GM18520 (cell line): ENCODE data around the gene STOML1.
"Not testable (repeated sequence)": the region's sequence is repeated elsewhere in the genome, so short reads cannot be mapped to it uniquely, and the experiment has no call there.

Source experiments
- ATAC-seq: cut with Tn5 transposase; IDR thresholded peaks from one replicate; pipeline ENCODE4 v1.9.1; 2021; ENCODE audit not compliant: unreplicated experiment

STOML1 gene

GRCh38 chr15:73965094-73965757 lies 26.9 kb downstream of the STOML1 start:
- no peak for ATAC-seq

GRCh38 chr15:73964736-73965093 lies 27.4 kb downstream of the STOML1 start:
- peak; percentile 44 for ATAC-seq

- no peak for ATAC-seq
These were observed 29.7 kb downstream of the STOML1 start for GRCh38 chr15:73962433-73962832.

- not testable (repeated sequence) for ATAC-seq
These were observed 31.5 kb downstream of the STOML1 start for GRCh38 chr15:73960472-73961070.

- ATAC-seq: no peak
These were observed 32.3 kb downstream of the STOML1 start for GRCh38 chr15:73959801-73960200.

- no peak for ATAC-seq
These were observed 33.0 kb downstream of the STOML1 start for GRCh38 chr15:73959012-73959581.

- ATAC-seq: no peak
These were observed 34.3 kb downstream of the STOML1 start for GRCh38 chr15:73957785-73958184.

- no peak for ATAC-seq
These were observed 34.8 kb downstream of the STOML1 start for GRCh38 chr15:73957276-73957675.

- ATAC-seq: no peak
These were observed 35.4 kb downstream of the STOML1 start for GRCh38 chr15:73956743-73957135.

- no peak for ATAC-seq
These were observed 36.0 kb downstream of the STOML1 start for GRCh38 chr15:73955861-73956742.

- no peak for ATAC-seq
These were observed 36.8 kb downstream of the STOML1 start for GRCh38 chr15:73955326-73955725.

GRCh38 chr15:73954188-73955145 lies 37.6 kb downstream of the STOML1 start:
- no peak for ATAC-seq

GRCh38 chr15:73952913-73953750 lies 39.0 kb downstream of the STOML1 start:
- no peak for ATAC-seq

- no peak for ATAC-seq
These were observed 39.8 kb downstream of the STOML1 start for GRCh38 chr15:73952171-73952912.

- ATAC-seq: no peak
These were observed 40.5 kb downstream of the STOML1 start for GRCh38 chr15:73951601-73952000.

- ATAC-seq: no peak
These were observed 41.1 kb downstream of the STOML1 start for GRCh38 chr15:73950831-73951561.

- ATAC-seq: no peak
These were observed 41.6 kb downstream of the STOML1 start for GRCh38 chr15:73950479-73950830.

- ATAC-seq: no peak
These were observed 42.6 kb downstream of the STOML1 start for GRCh38 chr15:73949496-73949895.
